ENCODE measurements around the gene MBNL1.

Gene MBNL1

GRCh38 chr3:152284906-152285305 is 16.2 kb downstream of the MBNL1 start:
- H3K4me1 Mint-ChIP-seq (ENCODE audit: low read depth in 2 of 2) = peaks cover 44 to 72% of the 10 kb centered on the region in 2 donors
- peak overlapping the region; percentile 51 to 65 for H3K4me3 Mint-ChIP-seq
- no peak for DNase-seq
- H3K27me3 Mint-ChIP-seq = no peaks in the 10 kb centered on the region
- peak; percentile 81 for ATAC-seq (replicated peaks)
- H3K9me3 Mint-ChIP-seq = no peaks in the 10 kb centered on the region
- peak overlapping the region; percentile 62 to 70 for H3K27ac Mint-ChIP-seq
- peaks cover 56% of the 10 kb centered on the region for H3K36me3 Mint-ChIP-seq (ENCODE audit: insufficient read depth)

GRCh38 chr3:152285509-152285908 is 16.8 kb downstream of the MBNL1 start:
- Mint-ChIP-seq H3K9me3 (no peaks in the 10 kb centered on the region), H3K4me1 (ENCODE audit: low read depth in 2 of 2) (peaks cover 43 to 72% of the 10 kb centered on the region in 2 donors), H3K4me3 (peak overlapping the region; percentile 65 to 67), H3K36me3 (ENCODE audit: insufficient read depth) (peaks cover 56% of the 10 kb centered on the region), H3K27me3 (no peaks in the 10 kb centered on the region), H3K27ac (peak overlapping the region; percentile 62 to 70)
- ATAC-seq (replicated peaks) (no peak), DNase-seq (no peak)

- peaks cover 46 to 71% of the 10 kb centered on the region in 2 donors for H3K4me1 Mint-ChIP-seq (ENCODE audit: low read depth in 2 of 2)
- no peaks in the 10 kb centered on the region for H3K27me3 Mint-ChIP-seq
- no peak for ATAC-seq (replicated peaks)
- H3K9me3 Mint-ChIP-seq = no peaks in the 10 kb centered on the region
- DNase-seq = no peak
- peaks cover 51% of the 10 kb centered on the region for H3K36me3 Mint-ChIP-seq (ENCODE audit: insufficient read depth)
- peak overlapping the region; percentile 12 to 90 for H3K27ac Mint-ChIP-seq
- peak overlapping the region; percentile 73 to 78 for H3K4me3 Mint-ChIP-seq
Observed at GRCh38 chr3:152287898-152288576, 19.3 kb downstream of the MBNL1 start.

GRCh38 chr3:152288681-152289080 is 20.0 kb downstream of the MBNL1 start:
- Mint-ChIP-seq H3K4me1 (ENCODE audit: low read depth in 2 of 2) (peaks cover 44 to 70% of the 10 kb centered on the region in 2 donors), H3K27ac (peak overlapping the region in 1 of 2 donors; percentile 90), H3K27me3 (no peaks in the 10 kb centered on the region), H3K9me3 (no peaks in the 10 kb centered on the region), H3K4me3 (peak overlapping the region in 1 of 2 donors; percentile 78), H3K36me3 (ENCODE audit: insufficient read depth) (peaks cover 54% of the 10 kb centered on the region)
- ATAC-seq (replicated peaks) (no peak), DNase-seq (no peak)

GRCh38 chr3:152289708-152290107 is 21.0 kb downstream of the MBNL1 start:
- Mint-ChIP-seq H3K27ac (peak overlapping the region; percentile 36 to 90), H3K4me3 (peak overlapping the region; percentile 54 to 59), H3K4me1 (ENCODE audit: low read depth in 2 of 2) (peaks cover 43 to 67% of the 10 kb centered on the region in 2 donors), H3K36me3 (ENCODE audit: insufficient read depth) (peaks cover 51% of the 10 kb centered on the region), H3K27me3 (no peaks in the 10 kb centered on the region), H3K9me3 (no peaks in the 10 kb centered on the region)
- ATAC-seq (replicated peaks) (no peak), DNase-seq (no peak)

- Mint-ChIP-seq H3K4me3 (peak overlapping the region; percentile 54 to 59), H3K36me3 (ENCODE audit: insufficient read depth) (peaks cover 49% of the 10 kb centered on the region), H3K27ac (peak overlapping the region; percentile 36 to 90), H3K4me1 (ENCODE audit: low read depth in 2 of 2) (peaks cover 41 to 66% of the 10 kb centered on the region in 2 donors), H3K9me3 (no peaks in the 10 kb centered on the region), H3K27me3 (no peaks in the 10 kb centered on the region)
- no peak for ATAC-seq (replicated peaks)
- no peak for DNase-seq
Observed at GRCh38 chr3:152290374-152290773, 21.6 kb downstream of the MBNL1 start.

- ATAC-seq (replicated peaks) (no peak), DNase-seq (no peak)
- Mint-ChIP-seq H3K27me3 (no peaks in the 10 kb centered on the region), H3K36me3 (ENCODE audit: insufficient read depth) (peaks cover 49% of the 10 kb centered on the region), H3K4me1 (ENCODE audit: low read depth in 2 of 2) (peaks cover 49 to 70% of the 10 kb centered on the region in 2 donors), H3K9me3 (no peaks in the 10 kb centered on the region), H3K4me3 (peak overlapping the region; percentile 54 to 59), H3K27ac (peak overlapping the region; percentile 78 to 90)
Observed at GRCh38 chr3:152291238-152291637, 22.5 kb downstream of the MBNL1 start.

GRCh38 chr3:152291649-152292066 is 22.9 kb downstream of the MBNL1 start:
- Mint-ChIP-seq H3K36me3 (ENCODE audit: insufficient read depth) (peaks cover 50% of the 10 kb centered on the region), H3K27me3 (no peaks in the 10 kb centered on the region)

GRCh38 chr3:152292366-152292765 is 23.6 kb downstream of the MBNL1 start:
- peaks cover 54 to 73% of the 10 kb centered on the region in 2 donors for H3K4me1 Mint-ChIP-seq (ENCODE audit: low read depth in 2 of 2)
- H3K27me3 Mint-ChIP-seq = no peaks in the 10 kb centered on the region
- peak overlapping the region; percentile 54 to 59 for H3K4me3 Mint-ChIP-seq
- ATAC-seq (replicated peaks) (no peak), DNase-seq (no peak)
- H3K9me3 Mint-ChIP-seq = no peaks in the 10 kb centered on the region
- peak overlapping the region in 1 of 2 donors; percentile 90 for H3K27ac Mint-ChIP-seq
- peaks cover 51% of the 10 kb centered on the region for H3K36me3 Mint-ChIP-seq (ENCODE audit: insufficient read depth)

More at GRCh38 chr3:152291649-152292066, 22.9 kb downstream of the MBNL1 start:
- Mint-ChIP-seq H3K27ac (peak overlapping the region; percentile 78 to 90), H3K4me3 (peak overlapping the region; percentile 54 to 59), H3K4me1 (ENCODE audit: low read depth in 2 of 2) (peaks cover 52 to 72% of the 10 kb centered on the region in 2 donors), H3K9me3 (no peaks in the 10 kb centered on the region)
- no peak for DNase-seq
- peak; percentile 56 for ATAC-seq (replicated peaks)

- H3K4me3 Mint-ChIP-seq = peak overlapping the region; percentile 50 to 67
- H3K9me3 Mint-ChIP-seq = no peaks in the 10 kb centered on the region
- ATAC-seq (replicated peaks) = no peak
- DNase-seq = no peak
- peaks cover 51 to 74% of the 10 kb centered on the region in 2 donors for H3K4me1 Mint-ChIP-seq (ENCODE audit: low read depth in 2 of 2)
- peak overlapping the region; percentile 7 to 77 for H3K27ac Mint-ChIP-seq
- H3K36me3 Mint-ChIP-seq (ENCODE audit: insufficient read depth) = peaks cover 62% of the 10 kb centered on the region
- H3K27me3 Mint-ChIP-seq = no peaks in the 10 kb centered on the region
Observed at GRCh38 chr3:152293347-152294006, 24.7 kb downstream of the MBNL1 start.

GRCh38 chr3:152295344-152295743 is 26.6 kb downstream of the MBNL1 start:
- ATAC-seq (replicated peaks) (peak; percentile 37), DNase-seq (no peak)

GRCh38 chr3:152295806-152296205 is 27.1 kb downstream of the MBNL1 start:
- no peaks in the 10 kb centered on the region for H3K9me3 Mint-ChIP-seq
- H3K27ac Mint-ChIP-seq = peak overlapping the region; percentile 54 to 79
- DNase-seq (no peak), ATAC-seq (replicated peaks) (no peak)
- H3K27me3 Mint-ChIP-seq = no peaks in the 10 kb centered on the region
- peaks cover 61 to 74% of the 10 kb centered on the region in 2 donors for H3K4me1 Mint-ChIP-seq (ENCODE audit: low read depth in 2 of 2)
- H3K36me3 Mint-ChIP-seq (ENCODE audit: insufficient read depth) = peaks cover 74% of the 10 kb centered on the region
- H3K4me3 Mint-ChIP-seq = peak overlapping the region; percentile 66 to 76

More at GRCh38 chr3:152295344-152295743, 26.6 kb downstream of the MBNL1 start:
- H3K4me1 Mint-ChIP-seq (ENCODE audit: low read depth in 2 of 2) = peaks cover 63 to 76% of the 10 kb centered on the region in 2 donors
- H3K27me3 Mint-ChIP-seq = no peaks in the 10 kb centered on the region
- H3K4me3 Mint-ChIP-seq = peak overlapping the region; percentile 66 to 76
- no peaks in the 10 kb centered on the region for H3K9me3 Mint-ChIP-seq
- peaks cover 73% of the 10 kb centered on the region for H3K36me3 Mint-ChIP-seq (ENCODE audit: insufficient read depth)
- H3K27ac Mint-ChIP-seq = peak overlapping the region; percentile 54 to 79

GRCh38 chr3:152296382-152296781 is 27.7 kb downstream of the MBNL1 start:
- H3K9me3 Mint-ChIP-seq = no peaks in the 10 kb centered on the region
- H3K4me3 Mint-ChIP-seq = peak overlapping the region; percentile 66 to 76
- no peak for ATAC-seq (replicated peaks)
- H3K27ac Mint-ChIP-seq = peak overlapping the region; percentile 79 to 90
- DNase-seq = no peak
- H3K27me3 Mint-ChIP-seq = no peaks in the 10 kb centered on the region
- H3K4me1 Mint-ChIP-seq (ENCODE audit: low read depth in 2 of 2) = peaks cover 58 to 73% of the 10 kb centered on the region in 2 donors
- peaks cover 75% of the 10 kb centered on the region for H3K36me3 Mint-ChIP-seq (ENCODE audit: insufficient read depth)
